ENCODE results near the gene PKD2.

GRCh38 chr4:88041626-88042025, 34.2 kb downstream of the PKD2 start:
- TF ChIP-seq ZNF8 (CRISPR knock-in tag; IDR thresholded peaks at IDR 0.05), result no peak
- TF ChIP-seq CSDC2 (CRISPR knock-in tag; IDR thresholded peaks at IDR 0.05), result no peak
- TF ChIP-seq ARNTL (CRISPR knock-in tag; IDR thresholded peaks at IDR 0.05; ENCODE audit: borderline replicate concordance, low read depth), result no peak
- no peak for TF ChIP-seq ZFP3 (CRISPR knock-in tag; IDR thresholded peaks at IDR 0.05)
- no peak for TF ChIP-seq ZFP30 (CRISPR knock-in tag; IDR thresholded peaks at IDR 0.05)
- no peak for TF ChIP-seq TSHZ2 (CRISPR knock-in tag; IDR thresholded peaks at IDR 0.05)
- no peak for TF ChIP-seq ISL1 (CRISPR knock-in tag; IDR thresholded peaks at IDR 0.05)
